Peyer's patch (tissue), 4 donors: Measurements from ENCODE around the gene SEMA5B. TPM values are rescaled to one million over a fixed set of nuclear protein-coding genes. Genes with fewer than 3 reads are reported as not detected.

Experiments used
- DNase-seq, 3 donors: peaks; one replicate each; pipeline ENCODE4 v3.0.0-alpha.2; 2017 to 2019
- H3K27ac ChIP-seq, 4 donors: fragments of 200-600 bp; sonication (generic); one replicate each; pipeline ENCODE4 v1.5.1; 2016 to 2019
- H3K27me3 ChIP-seq, 2 donors: fragments of 200-600 bp; sonication (generic); one replicate each; pipeline ENCODE4 v1.5.1; 2019
- H3K36me3 ChIP-seq, 3 donors: fragments of 200-600 bp; sonication (generic); one replicate each; pipeline ENCODE4 v1.5.1; 2016 to 2019
- H3K4me1 ChIP-seq, 4 donors: fragments of 200-600 bp; sonication (generic); one replicate each; pipeline ENCODE4 v1.5.1; 2016 to 2019
- H3K4me3 ChIP-seq, 4 donors: fragments of 200-600 bp; sonication (generic); 1 replicate in 3 of 4; 2 replicates in 1 of 4; pipeline ENCODE4 v1.5.1; 2016 to 2019; ENCODE audit warnings: mild to moderate bottlenecking in 1 of 4
- H3K9me3 ChIP-seq, 4 donors: fragments of 200-600 bp; sonication (generic); one replicate each; pipeline ENCODE4 v1.5.1; 2016 to 2019; ENCODE audit warnings: mild to moderate bottlenecking in 1 of 4
- POLR2A ChIP-seq, 2 donors: fragments of 450-650 bp; IDR thresholded peaks; one replicate each; pipeline ENCODE4 v1.5.1; 2017; ENCODE audit warnings: antibody characterized with exemption in 2 of 2, mild to moderate bottlenecking in 2 of 2, moderate library complexity in 2 of 2
- total RNA-seq, 4 donors: library from RNA; depleted of rRNA; stranded (reverse); fragments of >200 nt; gene quantifications; one replicate each; pipeline ENCODE4 v1.1.0, GENCODE V29; 2016
- TF ChIP-seq, protein P1 (sequence below), 6 experiments: fragments of 450-650 bp in 4 of 6; fragments of 200-600 bp in 2 of 6; sonication (generic) in 1 of 6; IDR thresholded peaks; one replicate each; pipeline ENCODE4 v1.5.1; 2017 to 2019; ENCODE audit warnings: antibody characterized with exemption in 6 of 6, mild to moderate bottlenecking in 3 of 6, moderate library complexity in 1 of 6

Gene SEMA5B
- total RNA-seq, 4 donors from 2014 or later: 0.54 to 6.8 (median 2.5) TPM; not detected in 1

DNA sequence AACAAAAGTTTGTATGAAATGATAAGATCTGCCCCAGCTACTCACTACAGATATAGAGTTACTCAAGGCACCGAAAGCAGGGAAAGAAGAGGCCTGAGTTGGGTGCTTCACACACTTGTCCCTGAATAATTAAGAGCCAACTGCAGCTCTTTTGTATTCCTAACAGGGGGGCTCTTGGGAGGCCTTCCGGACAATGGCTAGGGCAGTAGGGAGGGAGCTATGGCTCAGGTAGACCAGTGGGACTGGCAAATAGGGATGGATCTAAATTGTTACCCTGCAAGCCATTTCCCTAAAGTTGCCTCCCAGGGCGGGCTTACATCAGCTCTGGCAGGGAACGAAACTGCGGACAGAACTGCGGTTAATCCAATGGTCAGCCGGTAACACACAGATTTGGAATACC is 6.2 kb downstream of the SEMA5B start:
- no peak overlapping the region for H3K27ac ChIP-seq
- H3K27me3 ChIP-seq: peaks cover 0 to 10% of the 10 kb centered on the region in 2 donors
- H3K36me3 ChIP-seq: no peaks in the 10 kb centered on the region
- no peak for TF ChIP-seq POLR2A (IDR thresholded peaks at IDR 0.05)
- TF ChIP-seq, protein P1, sequence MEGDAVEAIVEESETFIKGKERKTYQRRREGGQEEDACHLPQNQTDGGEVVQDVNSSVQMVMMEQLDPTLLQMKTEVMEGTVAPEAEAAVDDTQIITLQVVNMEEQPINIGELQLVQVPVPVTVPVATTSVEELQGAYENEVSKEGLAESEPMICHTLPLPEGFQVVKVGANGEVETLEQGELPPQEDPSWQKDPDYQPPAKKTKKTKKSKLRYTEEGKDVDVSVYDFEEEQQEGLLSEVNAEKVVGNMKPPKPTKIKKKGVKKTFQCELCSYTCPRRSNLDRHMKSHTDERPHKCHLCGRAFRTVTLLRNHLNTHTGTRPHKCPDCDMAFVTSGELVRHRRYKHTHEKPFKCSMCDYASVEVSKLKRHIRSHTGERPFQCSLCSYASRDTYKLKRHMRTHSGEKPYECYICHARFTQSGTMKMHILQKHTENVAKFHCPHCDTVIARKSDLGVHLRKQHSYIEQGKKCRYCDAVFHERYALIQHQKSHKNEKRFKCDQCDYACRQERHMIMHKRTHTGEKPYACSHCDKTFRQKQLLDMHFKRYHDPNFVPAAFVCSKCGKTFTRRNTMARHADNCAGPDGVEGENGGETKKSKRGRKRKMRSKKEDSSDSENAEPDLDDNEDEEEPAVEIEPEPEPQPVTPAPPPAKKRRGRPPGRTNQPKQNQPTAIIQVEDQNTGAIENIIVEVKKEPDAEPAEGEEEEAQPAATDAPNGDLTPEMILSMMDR (IDR thresholded peaks at IDR 0.05): no peak
- no peak for DNase-seq
- H3K4me1 ChIP-seq: peaks cover 0 to 5% (median 3%) of the 10 kb centered on the region in 4 donors
- no peak overlapping the region for H3K4me3 ChIP-seq
- no peaks in the 10 kb centered on the region for H3K9me3 ChIP-seq

- DNase-seq: no peak
- H3K4me1 ChIP-seq: no peaks in the 10 kb centered on the region
- peaks cover 0 to 4% of the 10 kb centered on the region in 2 donors for H3K27me3 ChIP-seq
- no peaks in the 10 kb centered on the region for H3K36me3 ChIP-seq
- no peak overlapping the region for H3K4me3 ChIP-seq
- TF ChIP-seq, protein P1 (IDR thresholded peaks at IDR 0.05): no peak
- H3K27ac ChIP-seq: no peak overlapping the region
- H3K9me3 ChIP-seq: no peaks in the 10 kb centered on the region
Observed at GRCh38 chr3:123020709-123021108, 6.9 kb downstream of the SEMA5B start.

DNA sequence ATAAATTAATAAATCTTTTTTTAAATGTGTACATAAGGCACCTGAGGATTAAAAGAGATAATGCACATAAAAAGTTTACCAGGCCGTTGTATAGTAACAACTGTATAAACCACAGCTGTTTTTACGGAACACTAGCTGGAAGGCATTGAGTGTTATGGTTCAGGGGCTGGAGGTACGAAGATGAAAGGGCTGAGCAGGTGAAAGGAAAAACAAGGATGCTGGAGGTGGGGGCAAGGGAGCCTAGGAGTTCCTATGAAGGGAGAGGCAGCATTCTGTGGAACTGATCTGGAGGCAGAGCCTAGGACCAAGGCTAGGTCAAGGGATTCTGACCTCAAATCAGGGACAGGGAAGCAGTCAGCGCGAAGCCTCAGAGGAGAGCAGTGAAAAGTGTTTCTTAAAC is 8.0 kb downstream of the SEMA5B start:
- Histone ChIP-seq H3K27me3 (peaks cover 0 to 2% of the 10 kb centered on the region in 2 donors), H3K27ac (no peak overlapping the region), H3K9me3 (no peaks in the 10 kb centered on the region), H3K36me3 (no peaks in the 10 kb centered on the region), H3K4me1 (no peaks in the 10 kb centered on the region), H3K4me3 (no peak overlapping the region)
- no peak for DNase-seq
- TF ChIP-seq POLR2A (IDR thresholded peaks at IDR 0.05): no peak
- TF ChIP-seq, protein P1 (IDR thresholded peaks at IDR 0.05): no peak

DNA sequence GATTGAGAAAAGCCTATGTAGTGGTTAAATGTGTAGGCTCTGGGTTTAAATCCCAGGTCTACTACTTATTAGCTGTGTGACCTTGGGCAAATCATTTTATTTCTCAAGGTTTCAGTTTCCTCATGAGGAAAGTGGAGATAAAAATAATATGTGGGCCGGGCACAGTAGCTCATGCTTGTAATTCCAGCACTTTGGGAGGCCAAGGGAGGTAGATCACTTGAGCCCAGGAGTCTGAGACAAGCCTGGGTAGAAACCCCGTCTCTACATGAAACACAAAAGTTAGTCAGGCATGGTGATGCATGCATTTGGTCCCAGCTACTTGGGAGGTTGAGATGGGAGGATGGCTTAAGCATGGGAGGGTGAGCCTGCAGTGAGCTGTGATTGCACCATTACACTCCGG is 8.4 kb downstream of the SEMA5B start:
- Histone ChIP-seq H3K4me3 (no peak overlapping the region), H3K4me1 (no peaks in the 10 kb centered on the region), H3K36me3 (no peaks in the 10 kb centered on the region), H3K27ac (no peak overlapping the region), H3K27me3 (no peaks in the 10 kb centered on the region), H3K9me3 (no peaks in the 10 kb centered on the region)
- no peak for TF ChIP-seq POLR2A (IDR thresholded peaks at IDR 0.05)
- TF ChIP-seq, protein P1 (IDR thresholded peaks at IDR 0.05): no peak
- no peak for DNase-seq

GRCh38 chr3:123018683-123019082 is 8.9 kb downstream of the SEMA5B start:
- TF ChIP-seq, protein P1 (IDR thresholded peaks at IDR 0.05): no peak
- TF ChIP-seq POLR2A (IDR thresholded peaks at IDR 0.05): no peak
- Histone ChIP-seq H3K9me3 (no peaks in the 10 kb centered on the region), H3K27ac (no peak overlapping the region), H3K4me1 (no peaks in the 10 kb centered on the region), H3K36me3 (no peaks in the 10 kb centered on the region), H3K27me3 (no peaks in the 10 kb centered on the region), H3K4me3 (no peak overlapping the region)
- no peak for DNase-seq

DNA sequence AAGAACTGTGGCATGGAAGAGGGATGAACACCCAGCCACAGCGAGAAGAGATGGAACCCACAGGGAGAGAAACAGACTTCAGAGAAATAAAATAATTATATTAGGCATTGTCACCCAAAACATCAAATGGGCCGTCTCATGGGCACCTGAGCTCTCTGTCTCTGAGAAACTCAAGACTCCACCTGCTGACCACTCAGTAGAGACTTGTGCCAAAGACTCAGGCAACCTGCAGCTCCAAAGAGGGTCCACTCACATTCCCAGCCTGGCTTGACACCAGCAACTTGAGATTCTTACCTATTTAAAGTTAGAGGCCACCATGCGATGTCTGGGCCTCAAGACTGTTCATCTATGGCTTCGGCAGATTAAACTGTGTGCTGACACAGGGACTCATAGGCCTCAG is 12.0 kb downstream of the SEMA5B start:
- no peak for TF ChIP-seq POLR2A (IDR thresholded peaks at IDR 0.05)
- TF ChIP-seq, protein P1 (IDR thresholded peaks at IDR 0.05): no peak
- Histone ChIP-seq H3K9me3 (no peaks in the 10 kb centered on the region), H3K27me3 (no peaks in the 10 kb centered on the region), H3K36me3 (no peaks in the 10 kb centered on the region), H3K27ac (no peak overlapping the region), H3K4me1 (no peaks in the 10 kb centered on the region), H3K4me3 (no peak overlapping the region)
- no peak for DNase-seq
